Measurements from ENCODE around the gene SLC22A23.

SLC22A23 gene

GRCh38 chr6:3423439-3424184, 33.2 kb downstream of the SLC22A23 start:
- no peak overlapping the region for H3K27ac ChIP-seq
- TF ChIP-seq CTCF (conservative IDR thresholded peaks at IDR 0.05), result no peak

- no peak overlapping the region for H3K27ac ChIP-seq
- TF ChIP-seq CTCF (conservative IDR thresholded peaks at IDR 0.05), result no peak
These were observed 34.3 kb downstream of the SLC22A23 start for GRCh38 chr6:3422435-3423070.

- TF ChIP-seq CTCF (conservative IDR thresholded peaks at IDR 0.05), result no peak
- no peak overlapping the region for H3K27ac ChIP-seq
These were observed 34.9 kb downstream of the SLC22A23 start for GRCh38 chr6:3421791-3422434.

GRCh38 chr6:3421143-3421542, 35.7 kb downstream of the SLC22A23 start:
- TF ChIP-seq CTCF (conservative IDR thresholded peaks at IDR 0.05), result no peak
- H3K27ac ChIP-seq, result no peak overlapping the region

GRCh38 chr6:3419624-3420272, 37.1 kb downstream of the SLC22A23 start:
- no peak overlapping the region for H3K27ac ChIP-seq
- no peak for TF ChIP-seq CTCF (conservative IDR thresholded peaks at IDR 0.05)

GRCh38 chr6:3418496-3419060, 38.3 kb downstream of the SLC22A23 start:
- H3K27ac ChIP-seq, result no peak overlapping the region
- no peak for TF ChIP-seq CTCF (conservative IDR thresholded peaks at IDR 0.05)

- TF ChIP-seq CTCF (conservative IDR thresholded peaks at IDR 0.05), result no peak
- no peak overlapping the region for H3K27ac ChIP-seq
These were observed 39.4 kb downstream of the SLC22A23 start for GRCh38 chr6:3417473-3417872.
